WTC11 (cell line): ENCODE results near the gene CLPTM1. TPM values are rescaled to one million over a fixed set of nuclear protein-coding genes. Genes with fewer than 3 reads are reported as not detected.

Experiments used
- ATAC-seq: fragments of 200-7000 bp; cut with Tn5 transposase; 2 replicates; pipeline ENCODE4 v1.10.0; 2021; ENCODE audit warnings: mild to moderate bottlenecking, moderate library complexity
- Bru-seq: library from RNA; stranded (reverse); fragments of 400-500 nt; gene quantifications from one replicate; lab custom pipeline; 2021; lab: Mats Ljungman, UMichigan
- CTCF ChIA-PET: fragments of 300-600 bp; sonication (Branson Sonifier 250); formaldehyde crosslinking; loops from one replicate; lab custom pipeline; 2021; ENCODE audit warnings: antibody characterized with exemption; lab: Charles Lee
- POLR2A ChIA-PET: fragments of 350-600 bp; sonication (Branson Sonifier 250); formaldehyde crosslinking; loops from one replicate; lab custom pipeline; 2021; ENCODE audit warnings: antibody characterized with exemption; lab: Charles Lee
- DNase-seq: peaks from one replicate; pipeline ENCODE4 v3.0.0; 2021; ENCODE audit warnings: low spot score
- H3K27ac Mint-ChIP-seq: 2 replicates; pipeline ENCODE4 v1.8.0; 2021; ENCODE audit warnings: mixed read lengths
- H3K27me3 Mint-ChIP-seq: 2 replicates; pipeline ENCODE4 v1.8.0; 2021; ENCODE audit warnings: low read depth, mild to moderate bottlenecking, moderate library complexity, mixed read lengths
- H3K36me3 Mint-ChIP-seq: 2 replicates; pipeline ENCODE4 v1.8.0; 2021; ENCODE audit warnings: mixed read lengths
- H3K4me1 Mint-ChIP-seq: 2 replicates; pipeline ENCODE4 v1.8.0; 2022; ENCODE audit warnings: mixed read lengths
- H3K4me3 Mint-ChIP-seq: 2 replicates; pipeline ENCODE4 v1.8.0; 2021; ENCODE audit warnings: mild to moderate bottlenecking, moderate library complexity, mixed read lengths
- H3K9me3 Mint-ChIP-seq: 2 replicates; pipeline ENCODE4 v1.8.0; 2021; ENCODE audit warnings: mixed read lengths
- CDX4 ChIP-seq: fragments of 250-450 bp; sonication (Bioruptor Pico); IDR thresholded peaks from 2 replicates; pipeline ENCODE4 v1.9.0; 2021; ENCODE audit warnings: moderate library complexity, mild to moderate bottlenecking, inconsistent platforms, borderline replicate concordance
- CREM ChIP-seq: sonication (generic); formaldehyde crosslinking; IDR thresholded peaks from 2 replicates; pipeline ENCODE4 v1.8.1; 2022; ENCODE audit warnings: mild to moderate bottlenecking, missing genetic modification reagents, moderate library complexity
- E2F5 ChIP-seq: sonication (generic); formaldehyde crosslinking; IDR thresholded peaks from 2 replicates; pipeline ENCODE4 v1.8.1; 2022; ENCODE audit warnings: mild to moderate bottlenecking, moderate library complexity, missing genetic modification reagents
- ETV6 ChIP-seq: sonication (generic); formaldehyde crosslinking; IDR thresholded peaks from 2 replicates; pipeline ENCODE4 v1.8.1; 2022; ENCODE audit warnings: mild to moderate bottlenecking, missing genetic modification reagents
- GTF2I ChIP-seq: fragments of 250-450 bp; sonication (Bioruptor Pico); conservative IDR thresholded peaks from 2 replicates; pipeline ENCODE4 v1.4.0; 2021; ENCODE audit warnings: mild to moderate bottlenecking
- HMGA2 ChIP-seq: fragments of 250-450 bp; sonication (Bioruptor Pico); IDR thresholded peaks from 2 replicates; pipeline ENCODE4 v1.4.0; 2021; ENCODE audit warnings: mild to moderate bottlenecking, moderate library complexity
- MAX ChIP-seq: sonication (generic); formaldehyde crosslinking; IDR thresholded peaks from 2 replicates; pipeline ENCODE4 v1.8.0; 2022; ENCODE audit warnings: mild to moderate bottlenecking, missing genetic modification reagents
- NR1H2 ChIP-seq: sonication (generic); formaldehyde crosslinking; IDR thresholded peaks from 2 replicates; pipeline ENCODE4 v1.9.0; 2021; ENCODE audit warnings: mild to moderate bottlenecking, moderate library complexity, missing genetic modification reagents
- PRDM15 ChIP-seq: sonication (generic); formaldehyde crosslinking; IDR thresholded peaks from 2 replicates; pipeline ENCODE4 v1.8.0; 2022; ENCODE audit warnings: missing genetic modification reagents
- RORB ChIP-seq: fragments of 250-450 bp; sonication (Bioruptor Pico); IDR thresholded peaks from 2 replicates; pipeline ENCODE4 v1.9.0; 2021; ENCODE audit warnings: mild to moderate bottlenecking
- SOX15 ChIP-seq: fragments of 250-450 bp; sonication (Bioruptor Pico); IDR thresholded peaks from 2 replicates; pipeline ENCODE4 v1.9.0; 2021; ENCODE audit warnings: mild to moderate bottlenecking
- TCF7 ChIP-seq: sonication (generic); formaldehyde crosslinking; IDR thresholded peaks from 2 replicates; pipeline ENCODE4 v1.8.0; 2022; ENCODE audit warnings: mild to moderate bottlenecking, low read depth, missing genetic modification reagents, moderate library complexity
- USF2 ChIP-seq: sonication (generic); formaldehyde crosslinking; IDR thresholded peaks from 2 replicates; pipeline ENCODE4 v1.8.1; 2023; ENCODE audit warnings: mild to moderate bottlenecking, missing genetic modification reagents, moderate library complexity
- ZBTB21 ChIP-seq: sonication (generic); formaldehyde crosslinking; IDR thresholded peaks from 2 replicates; pipeline ENCODE4 v1.8.1; 2023; ENCODE audit warnings: mild to moderate bottlenecking, missing genetic modification reagents, borderline replicate concordance
- ZNF219 ChIP-seq: sonication (generic); formaldehyde crosslinking; IDR thresholded peaks from 2 replicates; pipeline ENCODE4 v1.8.0; 2023; ENCODE audit warnings: missing genetic modification reagents, mild to moderate bottlenecking, borderline replicate concordance
- ZNF423 ChIP-seq: fragments of 250-450 bp; sonication (Bioruptor Pico); IDR thresholded peaks from 2 replicates; pipeline ENCODE4 v2.1.2; 2022; ENCODE audit warnings: mild to moderate bottlenecking, moderate library complexity
- long read RNA-seq, 3 experiments: library from RNA in 1 of 3; library from capped mRNA in 1 of 3; library from polyadenylated mRNA in 1 of 3; unstranded in 2 of 3; stranded (forward) in 1 of 3; transcript quantifications; one replicate each; pipeline ENCODE4 v2.0.0, GENCODE V29; 2021
- total RNA-seq: library from RNA; stranded (reverse); gene quantifications from 3 replicates; pipeline ENCODE4 v1.2.3, GENCODE V29; 2021
- TF ChIP-seq, protein P1 (sequence below): sonication (generic); formaldehyde crosslinking; conservative IDR thresholded peaks from 2 replicates; pipeline ENCODE4 v1.8.1; 2023; ENCODE audit warnings: mild to moderate bottlenecking, low read depth, missing genetic modification reagents, moderate library complexity
- TF ChIP-seq, protein P2 (sequence below): sonication (generic); formaldehyde crosslinking; IDR thresholded peaks from 2 replicates; pipeline ENCODE4 v1.8.1; 2022; ENCODE audit warnings: low read depth, mild to moderate bottlenecking, moderate library complexity, missing genetic modification reagents, borderline replicate concordance
- TF ChIP-seq, protein P3 (sequence below): sonication (generic); formaldehyde crosslinking; IDR thresholded peaks from 2 replicates; pipeline ENCODE4 v1.8.0; 2022; ENCODE audit warnings: mild to moderate bottlenecking, missing genetic modification reagents

The CLPTM1 gene, protein sequence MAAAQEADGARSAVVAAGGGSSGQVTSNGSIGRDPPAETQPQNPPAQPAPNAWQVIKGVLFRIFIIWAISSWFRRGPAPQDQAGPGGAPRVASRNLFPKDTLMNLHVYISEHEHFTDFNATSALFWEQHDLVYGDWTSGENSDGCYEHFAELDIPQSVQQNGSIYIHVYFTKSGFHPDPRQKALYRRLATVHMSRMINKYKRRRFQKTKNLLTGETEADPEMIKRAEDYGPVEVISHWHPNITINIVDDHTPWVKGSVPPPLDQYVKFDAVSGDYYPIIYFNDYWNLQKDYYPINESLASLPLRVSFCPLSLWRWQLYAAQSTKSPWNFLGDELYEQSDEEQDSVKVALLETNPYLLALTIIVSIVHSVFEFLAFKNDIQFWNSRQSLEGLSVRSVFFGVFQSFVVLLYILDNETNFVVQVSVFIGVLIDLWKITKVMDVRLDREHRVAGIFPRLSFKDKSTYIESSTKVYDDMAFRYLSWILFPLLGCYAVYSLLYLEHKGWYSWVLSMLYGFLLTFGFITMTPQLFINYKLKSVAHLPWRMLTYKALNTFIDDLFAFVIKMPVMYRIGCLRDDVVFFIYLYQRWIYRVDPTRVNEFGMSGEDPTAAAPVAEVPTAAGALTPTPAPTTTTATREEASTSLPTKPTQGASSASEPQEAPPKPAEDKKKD
- total RNA-seq, result 75.9 to 85.6 TPM (median 76.4 TPM) in 3 replicates
- Bru-seq, nascent RNA, result percentile 58 among the genes with signal in this experiment
- long read RNA-seq, experiment 1, transcript CLPTM1-201 (14 exons, 2,604 nt), result major isoform, 514 of 576 reads
- long read RNA-seq, experiment 1, partial matches to known transcripts, result 20 of 576 reads
- long read RNA-seq, experiment 1, other reads (novel, unspliced or antisense), result 39 of 576 reads
- long read RNA-seq, experiment 2, transcript CLPTM1-201 (14 exons, 2,604 nt), result major isoform, 46 of 98 reads
- long read RNA-seq, experiment 2, partial matches to known transcripts, result 44 of 98 reads
- long read RNA-seq, experiment 2, other reads (novel, unspliced or antisense), result 7 of 98 reads
- long read RNA-seq, experiment 3, transcript CLPTM1-201 (14 exons, 2,604 nt), result major isoform, 32 of 38 reads
- long read RNA-seq, experiment 3, partial matches to known transcripts, result 5 of 38 reads
- long read RNA-seq, experiment 3, other reads (novel, unspliced or antisense), result 1 of 38 reads

DNA sequence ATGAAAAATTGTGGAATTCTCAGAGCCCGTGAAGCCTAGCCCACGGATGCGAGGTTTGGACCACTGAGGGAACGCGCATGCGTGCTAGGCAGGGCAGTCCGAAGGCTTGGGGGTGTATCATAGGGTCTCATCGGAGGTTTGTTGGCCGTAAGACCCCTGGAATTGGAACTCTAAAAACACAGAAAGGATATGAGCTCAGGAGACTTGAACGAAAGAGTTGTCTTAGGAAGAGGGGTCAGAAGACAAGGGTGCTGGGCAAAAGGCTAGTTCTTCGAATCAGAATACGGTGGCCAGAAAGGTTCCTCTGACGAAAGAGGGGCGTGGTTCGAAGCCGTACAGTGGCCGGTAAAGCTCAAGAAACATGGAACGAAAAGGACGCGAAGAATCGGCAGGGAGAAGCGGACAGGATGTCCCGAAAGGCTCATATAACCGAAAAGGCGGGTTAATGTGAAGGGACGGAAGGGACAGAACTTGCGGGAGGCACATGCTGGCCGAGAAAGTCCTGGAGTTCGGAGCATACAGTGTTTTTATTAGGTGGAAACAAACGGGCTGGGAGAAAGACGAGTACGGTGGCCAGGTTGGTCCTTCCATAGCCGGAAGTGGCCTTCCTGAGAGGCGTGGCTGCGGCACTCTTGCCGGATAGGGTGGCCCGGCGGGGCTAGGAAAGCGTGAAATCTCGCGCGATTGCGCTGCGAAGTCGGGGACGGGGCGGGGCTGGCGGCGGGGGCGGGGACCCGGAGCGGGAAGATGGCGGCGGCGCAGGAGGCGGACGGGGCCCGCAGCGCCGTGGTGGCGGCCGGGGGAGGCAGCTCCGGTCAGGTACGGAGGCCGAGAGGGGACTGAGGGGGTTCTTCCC is at the start of gene CLPTM1:
Gene CLPTM1 (plus strand): TSS at position 732 of the 856 bp plus-strand sequence. CDS start 16 bp downstream, at position 748.
- CTCF ChIA-PET, result interaction anchor here (0.5 to 1.6 kb wide), 9 partner anchors 8 to 302 kb away, joined by 3 to 6 read pairs (median 3); partner anchors contain the start of gene APOE
- POLR2A ChIA-PET, result interaction anchor here (0.6 to 1.4 kb wide), 5 partner anchors 12 to 64 kb away, joined by 3 to 6 read pairs (median 5); partner anchors contain the start of genes APOC1, APOE and TOMM40
- no peak for TF ChIP-seq ZNF423
- TF ChIP-seq MAX, result peak; percentile 36; the same call in 1 of the 2 replicates
- TF ChIP-seq CDX4, result no peak
- TF ChIP-seq, protein P1, sequence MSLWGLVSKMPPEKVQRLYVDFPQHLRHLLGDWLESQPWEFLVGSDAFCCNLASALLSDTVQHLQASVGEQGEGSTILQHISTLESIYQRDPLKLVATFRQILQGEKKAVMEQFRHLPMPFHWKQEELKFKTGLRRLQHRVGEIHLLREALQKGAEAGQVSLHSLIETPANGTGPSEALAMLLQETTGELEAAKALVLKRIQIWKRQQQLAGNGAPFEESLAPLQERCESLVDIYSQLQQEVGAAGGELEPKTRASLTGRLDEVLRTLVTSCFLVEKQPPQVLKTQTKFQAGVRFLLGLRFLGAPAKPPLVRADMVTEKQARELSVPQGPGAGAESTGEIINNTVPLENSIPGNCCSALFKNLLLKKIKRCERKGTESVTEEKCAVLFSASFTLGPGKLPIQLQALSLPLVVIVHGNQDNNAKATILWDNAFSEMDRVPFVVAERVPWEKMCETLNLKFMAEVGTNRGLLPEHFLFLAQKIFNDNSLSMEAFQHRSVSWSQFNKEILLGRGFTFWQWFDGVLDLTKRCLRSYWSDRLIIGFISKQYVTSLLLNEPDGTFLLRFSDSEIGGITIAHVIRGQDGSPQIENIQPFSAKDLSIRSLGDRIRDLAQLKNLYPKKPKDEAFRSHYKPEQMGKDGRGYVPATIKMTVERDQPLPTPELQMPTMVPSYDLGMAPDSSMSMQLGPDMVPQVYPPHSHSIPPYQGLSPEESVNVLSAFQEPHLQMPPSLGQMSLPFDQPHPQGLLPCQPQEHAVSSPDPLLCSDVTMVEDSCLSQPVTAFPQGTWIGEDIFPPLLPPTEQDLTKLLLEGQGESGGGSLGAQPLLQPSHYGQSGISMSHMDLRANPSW (CRISPR knock-in tag), result no peak
- TF ChIP-seq RORB, result no peak
- no peak for TF ChIP-seq ZNF219 (CRISPR knock-in tag)
- TF ChIP-seq E2F5 (CRISPR knock-in tag), result no peak
- TF ChIP-seq, protein P2, sequence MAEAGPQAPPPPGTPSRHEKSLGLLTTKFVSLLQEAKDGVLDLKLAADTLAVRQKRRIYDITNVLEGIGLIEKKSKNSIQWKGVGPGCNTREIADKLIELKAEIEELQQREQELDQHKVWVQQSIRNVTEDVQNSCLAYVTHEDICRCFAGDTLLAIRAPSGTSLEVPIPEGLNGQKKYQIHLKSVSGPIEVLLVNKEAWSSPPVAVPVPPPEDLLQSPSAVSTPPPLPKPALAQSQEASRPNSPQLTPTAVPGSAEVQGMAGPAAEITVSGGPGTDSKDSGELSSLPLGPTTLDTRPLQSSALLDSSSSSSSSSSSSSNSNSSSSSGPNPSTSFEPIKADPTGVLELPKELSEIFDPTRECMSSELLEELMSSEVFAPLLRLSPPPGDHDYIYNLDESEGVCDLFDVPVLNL (CRISPR knock-in tag), result no peak
- peak; percentile 54; the same call in 1 of the 2 replicates for TF ChIP-seq CREM
- no peak; the same call in 1 of the 2 replicates for TF ChIP-seq ETV6 (CRISPR knock-in tag)
- TF ChIP-seq SOX15 (CRISPR knock-in tag), result no peak
- no peak for TF ChIP-seq TCF7 (CRISPR knock-in tag)
- TF ChIP-seq HMGA2 (CRISPR knock-in tag), result no peak
- TF ChIP-seq ZBTB21 (CRISPR knock-in tag), result no peak
- TF ChIP-seq, protein P3, sequence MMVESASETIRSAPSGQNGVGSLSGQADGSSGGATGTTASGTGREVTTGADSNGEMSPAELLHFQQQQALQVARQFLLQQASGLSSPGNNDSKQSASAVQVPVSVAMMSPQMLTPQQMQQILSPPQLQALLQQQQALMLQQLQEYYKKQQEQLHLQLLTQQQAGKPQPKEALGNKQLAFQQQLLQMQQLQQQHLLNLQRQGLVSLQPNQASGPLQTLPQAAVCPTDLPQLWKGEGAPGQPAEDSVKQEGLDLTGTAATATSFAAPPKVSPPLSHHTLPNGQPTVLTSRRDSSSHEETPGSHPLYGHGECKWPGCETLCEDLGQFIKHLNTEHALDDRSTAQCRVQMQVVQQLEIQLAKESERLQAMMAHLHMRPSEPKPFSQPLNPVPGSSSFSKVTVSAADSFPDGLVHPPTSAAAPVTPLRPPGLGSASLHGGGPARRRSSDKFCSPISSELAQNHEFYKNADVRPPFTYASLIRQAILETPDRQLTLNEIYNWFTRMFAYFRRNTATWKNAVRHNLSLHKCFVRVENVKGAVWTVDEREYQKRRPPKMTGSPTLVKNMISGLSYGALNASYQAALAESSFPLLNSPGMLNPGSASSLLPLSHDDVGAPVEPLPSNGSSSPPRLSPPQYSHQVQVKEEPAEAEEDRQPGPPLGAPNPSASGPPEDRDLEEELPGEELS (CRISPR knock-in tag), result no peak
- no peak for TF ChIP-seq GTF2I (CRISPR knock-in tag)
- no peak for TF ChIP-seq USF2
- TF ChIP-seq NR1H2 (CRISPR knock-in tag), result no peak
- TF ChIP-seq PRDM15 (CRISPR knock-in tag), result no peak

More for the DNA sequence above, at the start of gene CLPTM1:
- H3K36me3 Mint-ChIP-seq, result no peaks in the 10 kb centered on the region
- peak within 1 kb of the TSS; percentile 99 for H3K4me3 Mint-ChIP-seq
- DNase-seq (peak; percentile 96), ATAC-seq (peak; percentile 93)
- peak within 1 kb of the TSS; percentile 100 for H3K27ac Mint-ChIP-seq
- H3K9me3 Mint-ChIP-seq, result no peaks in the 10 kb centered on the region
- peaks cover 22% of the 10 kb centered on the region for H3K4me1 Mint-ChIP-seq
- H3K27me3 Mint-ChIP-seq, result no peaks in the 10 kb centered on the region
